Mesenchymal stem cell (in vitro differentiated cells and primary cell): ENCODE results near the gene FBXO8.
"Not testable (repeated sequence)": the region's sequence is repeated elsewhere in the genome, so short reads cannot be mapped to it uniquely, and the experiment has no call there.

ENCODE experiments used
- DNase-seq: peaks from one replicate; pipeline ENCODE4 v3.0.0-alpha.2; 2013
- H2AFZ ChIP-seq: one replicate; pipeline ENCODE4 v1.6.1; 2013; ENCODE audit warnings: low read depth, mild to moderate bottlenecking, control low read depth, inconsistent platforms, low read length, moderate library complexity
- H2AK5ac ChIP-seq: 2 replicates; pipeline ENCODE4 v1.6.1; 2013; ENCODE audit warnings: low read length, moderate library complexity, mild to moderate bottlenecking, inconsistent platforms; ENCODE audit not compliant: severe bottlenecking
- H2BK120ac ChIP-seq: one replicate; pipeline ENCODE4 v1.6.1; 2013; ENCODE audit warnings: low read depth, mild to moderate bottlenecking, inconsistent platforms, low read length, moderate library complexity
- H2BK12ac ChIP-seq, 2 experiments: one replicate each; pipeline ENCODE4 v1.6.1; 2013; ENCODE audit warnings: inconsistent platforms in 2 of 2, low read length in 2 of 2, mild to moderate bottlenecking in 2 of 2, moderate library complexity in 2 of 2, control low read depth in 1 of 2
- H2BK15ac ChIP-seq: one replicate; pipeline ENCODE4 v1.6.1; 2013; ENCODE audit warnings: mild to moderate bottlenecking, low read depth, inconsistent platforms; ENCODE audit not compliant: poor library complexity, severe bottlenecking
- H2BK5ac ChIP-seq: 2 replicates; pipeline ENCODE4 v1.6.1; 2013; ENCODE audit warnings: low read depth, mild to moderate bottlenecking, low read length, control low read depth, inconsistent platforms; ENCODE audit not compliant: poor library complexity, severe bottlenecking
- H3K14ac ChIP-seq, 2 experiments: one replicate each; pipeline ENCODE4 v1.6.1; 2013; ENCODE audit warnings: inconsistent platforms in 2 of 2, low read length in 2 of 2, control low read depth in 1 of 2, mild to moderate bottlenecking in 1 of 2, moderate library complexity in 1 of 2
- H3K18ac ChIP-seq, 2 experiments: one replicate each; pipeline ENCODE4 v1.6.1; 2013; ENCODE audit warnings: inconsistent platforms in 2 of 2, low read length in 2 of 2, control low read depth in 1 of 2, low read depth in 1 of 2, mild to moderate bottlenecking in 1 of 2
- H3K23ac ChIP-seq, 2 experiments: one replicate each; pipeline ENCODE4 v1.6.1; 2013; ENCODE audit warnings: inconsistent platforms in 2 of 2, low read length in 2 of 2, mild to moderate bottlenecking in 2 of 2, moderate library complexity in 2 of 2, control low read depth in 1 of 2
- H3K27ac ChIP-seq: 2 replicates; pipeline ENCODE4 v1.5.1; 2013; ENCODE audit warnings: mild to moderate bottlenecking, moderate library complexity, low read length, control low read depth, inconsistent platforms; ENCODE audit not compliant: poor library complexity, severe bottlenecking
- H3K27me3 ChIP-seq, 2 experiments: 2 replicates each; pipeline versions ENCODE4 v1.6.1 to v1.7.0; 2013; ENCODE audit warnings: low read length in 2 of 2, mild to moderate bottlenecking in 2 of 2, moderate library complexity in 2 of 2, control low read depth in 1 of 2, inconsistent platforms in 1 of 2; ENCODE audit not compliant: control insufficient read depth in 1 of 2, insufficient read depth in 1 of 2
- H3K36me3 ChIP-seq, 2 experiments: 2 replicates each; pipeline versions ENCODE4 v1.6.1 to v1.7.0; 2013; ENCODE audit warnings: low read length in 2 of 2, control low read depth in 1 of 2, inconsistent platforms in 1 of 2, low read depth in 1 of 2, mild to moderate bottlenecking in 1 of 2; ENCODE audit not compliant: insufficient read depth in 2 of 2, control insufficient read depth in 1 of 2
- H3K4ac ChIP-seq, 2 experiments: one replicate each; pipeline ENCODE4 v1.6.1; 2013; ENCODE audit warnings: inconsistent platforms in 2 of 2, low read length in 2 of 2, mild to moderate bottlenecking in 2 of 2, moderate library complexity in 2 of 2, control low read depth in 1 of 2, low read depth in 1 of 2
- H3K4me1 ChIP-seq: 2 replicates; pipeline ENCODE4 v1.6.1; 2013; ENCODE audit warnings: low read depth, low read length, control low read depth; ENCODE audit not compliant: control insufficient read depth, insufficient read depth
- H3K4me2 ChIP-seq: 2 replicates; pipeline ENCODE4 v1.6.1; 2013; ENCODE audit warnings: low read length, mild to moderate bottlenecking, inconsistent platforms; ENCODE audit not compliant: poor library complexity, severe bottlenecking
- H3K4me3 ChIP-seq, 2 experiments: 2 replicates each; pipeline versions ENCODE4 v1.5.1 to v1.7.0; 2013; ENCODE audit warnings: low read length in 2 of 2, mild to moderate bottlenecking in 2 of 2, control low read depth in 1 of 2, low read depth in 1 of 2; ENCODE audit not compliant: insufficient read depth in 1 of 2
- H3K79me1 ChIP-seq: replicated peaks from 2 replicates; pipeline ENCODE4 v1.6.1; 2013; ENCODE audit warnings: mild to moderate bottlenecking, control low read depth, low read length, inconsistent platforms; ENCODE audit not compliant: poor library complexity, severe bottlenecking
- H3K9ac ChIP-seq: 2 replicates; pipeline ENCODE4 v1.7.0; 2013; ENCODE audit warnings: mild to moderate bottlenecking, low read length, moderate library complexity
- H3K9me3 ChIP-seq: 2 replicates; pipeline ENCODE4 v1.7.0; 2013; ENCODE audit warnings: mild to moderate bottlenecking, low read length; ENCODE audit not compliant: control insufficient read depth
- H4K8ac ChIP-seq: one replicate; pipeline ENCODE4 v1.6.1; 2013; ENCODE audit warnings: inconsistent platforms, mild to moderate bottlenecking, low read length, moderate library complexity
- H4K91ac ChIP-seq: one replicate; pipeline ENCODE4 v1.6.1; 2013; ENCODE audit warnings: mild to moderate bottlenecking, low read length, inconsistent platforms
- WGBS: methylation state at CpG from one replicate; pipeline ENCODE4 v1.1.7; 2013; ENCODE audit warnings: mixed read lengths; 5-methylcytosine and 5-hydroxymethylcytosine counted together

FBXO8 gene

GRCh38 chr4:174265916-174266315 lies 17.6 kb downstream of the FBXO8 start:
- no peak overlapping the region for H3K18ac ChIP-seq
- H3K4ac ChIP-seq, result no peak overlapping the region
- H2AFZ ChIP-seq, result no peak overlapping the region
- H3K14ac ChIP-seq, result no peak overlapping the region
- no peaks in the 10 kb centered on the region for H3K36me3 ChIP-seq
- 89% methylated on average over 2 of the region's 2 CpGs for WGBS
- no peaks in the 10 kb centered on the region for H3K9me3 ChIP-seq
- no peak overlapping the region for H4K8ac ChIP-seq
- H3K4me3 ChIP-seq, result no peak overlapping the region
- H3K9ac ChIP-seq, result no peak overlapping the region
- no peak overlapping the region for H3K4me2 ChIP-seq
- H2BK15ac ChIP-seq, result no peak overlapping the region
- no peak overlapping the region for H2BK12ac ChIP-seq
- no peak overlapping the region for H3K23ac ChIP-seq
- H3K27me3 ChIP-seq, result no peaks in the 10 kb centered on the region
- H3K79me1 ChIP-seq, result peaks cover 12% of the 10 kb centered on the region
- H4K91ac ChIP-seq, result no peak overlapping the region
- no peak overlapping the region for H2BK5ac ChIP-seq
- H2BK120ac ChIP-seq, result no peak overlapping the region
- no peak overlapping the region for H3K27ac ChIP-seq
- DNase-seq, result no peak
- H3K4me1 ChIP-seq, result peaks cover 3% of the 10 kb centered on the region
- no peak overlapping the region for H2AK5ac ChIP-seq

GRCh38 chr4:174263445-174263736 lies 20.1 kb downstream of the FBXO8 start:
- no peak overlapping the region for H3K4ac ChIP-seq
- no peak overlapping the region for H2AFZ ChIP-seq
- H3K14ac ChIP-seq, result no peak overlapping the region
- H3K9me3 ChIP-seq, result no peaks in the 10 kb centered on the region
- no peak overlapping the region for H3K18ac ChIP-seq
- no peak overlapping the region for H2BK120ac ChIP-seq
- no peak overlapping the region for H2BK15ac ChIP-seq
- H3K27me3 ChIP-seq, result no peaks in the 10 kb centered on the region
- H3K9ac ChIP-seq, result no peak overlapping the region
- peaks cover 0 to 5% of the 10 kb centered on the region in 2 experiments for H3K36me3 ChIP-seq
- no peak overlapping the region for H3K4me3 ChIP-seq
- H4K91ac ChIP-seq, result no peak overlapping the region
- H2BK5ac ChIP-seq, result no peak overlapping the region
- no peak overlapping the region for H3K23ac ChIP-seq
- no peak overlapping the region for H4K8ac ChIP-seq
- peaks cover 9% of the 10 kb centered on the region for H3K79me1 ChIP-seq
- no peak for DNase-seq
- WGBS, result 100% methylated on average over 1 of the region's 3 CpGs
- peaks cover 3% of the 10 kb centered on the region for H3K4me1 ChIP-seq
- no peak overlapping the region for H2BK12ac ChIP-seq
- no peak overlapping the region for H3K27ac ChIP-seq
- H3K4me2 ChIP-seq, result no peak overlapping the region
- no peak overlapping the region for H2AK5ac ChIP-seq

DNA sequence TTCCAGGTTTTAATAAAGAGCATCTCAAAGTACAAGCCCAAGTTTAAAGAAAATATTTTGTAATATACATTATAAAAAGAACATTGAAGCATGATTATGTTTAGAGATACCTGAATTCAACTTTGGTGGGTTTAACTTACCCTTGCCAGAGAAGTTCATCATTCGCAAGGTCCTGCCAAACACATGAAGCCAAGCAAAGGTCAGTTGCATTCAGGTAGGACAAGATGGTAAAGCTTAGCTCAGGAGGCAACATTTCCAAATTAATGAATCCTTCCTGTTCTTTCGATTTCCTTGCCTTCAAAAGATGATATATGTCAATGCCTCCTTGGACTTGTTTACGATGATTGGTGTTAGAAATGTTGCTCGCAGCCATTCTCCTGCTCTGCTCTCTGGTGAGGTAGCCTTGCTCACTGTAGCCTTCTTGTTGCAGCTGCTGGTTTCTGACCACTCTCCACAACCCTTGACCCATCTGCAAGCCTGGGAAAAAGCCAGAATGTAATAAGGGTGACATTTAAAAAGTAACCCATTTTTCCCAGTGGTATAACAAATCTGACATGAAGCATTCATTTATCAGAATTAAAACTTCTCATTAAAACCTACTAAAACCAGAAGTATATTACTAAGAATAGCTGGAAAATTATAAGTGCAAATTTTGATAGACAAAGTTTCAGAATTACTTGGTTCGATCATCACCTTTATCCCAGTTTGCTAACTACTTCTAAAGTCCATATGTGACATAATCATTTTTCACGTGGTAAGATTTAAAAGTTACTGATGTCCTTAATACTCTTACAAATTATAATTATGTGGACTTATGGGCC lies 20.6 kb downstream of the FBXO8 start:
- H4K91ac ChIP-seq, result no peak overlapping the region
- no peak overlapping the region for H3K4me3 ChIP-seq
- H2BK15ac ChIP-seq, result no peak overlapping the region
- H3K79me1 ChIP-seq, result peaks cover 9% of the 10 kb centered on the region
- H3K4me2 ChIP-seq, result no peak overlapping the region
- H3K14ac ChIP-seq, result no peak overlapping the region
- H3K4ac ChIP-seq, result no peak overlapping the region
- H3K4me1 ChIP-seq, result peaks cover 3% of the 10 kb centered on the region
- H2AK5ac ChIP-seq, result no peak overlapping the region
- WGBS, result 77% methylated on average over 4 of the region's 6 CpGs
- peak overlapping the region; percentile 69 for H4K8ac ChIP-seq
- no peak overlapping the region for H2BK5ac ChIP-seq
- no peak overlapping the region for H3K27ac ChIP-seq
- no peaks in the 10 kb centered on the region for H3K9me3 ChIP-seq
- H2BK12ac ChIP-seq, result no peak overlapping the region
- DNase-seq, result no peak
- H3K18ac ChIP-seq, result no peak overlapping the region
- H3K9ac ChIP-seq, result no peak overlapping the region
- no peak overlapping the region for H3K23ac ChIP-seq
- no peaks in the 10 kb centered on the region for H3K27me3 ChIP-seq
- H2BK120ac ChIP-seq, result no peak overlapping the region
- peaks cover 0 to 5% of the 10 kb centered on the region in 2 experiments for H3K36me3 ChIP-seq
- H2AFZ ChIP-seq, result no peak overlapping the region

DNA sequence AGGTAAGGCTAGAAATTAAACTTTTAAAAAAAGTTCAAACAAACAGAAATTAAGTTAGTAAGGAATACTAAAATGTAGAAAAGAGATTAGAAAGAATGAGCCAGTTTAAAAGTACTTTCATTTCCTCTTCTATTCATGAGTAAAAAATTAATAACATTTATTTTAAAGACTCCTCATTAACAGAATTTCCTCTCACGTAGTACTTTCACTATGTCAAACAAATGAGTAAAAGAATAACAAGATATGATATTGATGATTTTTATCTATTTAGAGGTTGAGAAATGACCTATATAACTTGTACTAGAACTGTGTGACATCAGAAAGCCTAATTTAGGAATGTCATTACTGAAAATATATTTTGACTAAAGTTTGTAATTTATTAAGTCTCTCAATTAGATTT lies 22.0 kb downstream of the FBXO8 start:
- H2BK5ac ChIP-seq, H3K23ac ChIP-seq, H3K79me1 ChIP-seq, H3K9ac ChIP-seq, H3K9me3 ChIP-seq, H3K18ac ChIP-seq, H3K14ac ChIP-seq, H3K4ac ChIP-seq, H3K36me3 ChIP-seq, H3K4me1 ChIP-seq, DNase-seq, H3K4me3 ChIP-seq, H3K27me3 ChIP-seq, H2AFZ ChIP-seq, H2AK5ac ChIP-seq, H3K27ac ChIP-seq, H3K4me2 ChIP-seq, H2BK120ac ChIP-seq, H4K91ac ChIP-seq, H2BK15ac ChIP-seq, H4K8ac ChIP-seq, H2BK12ac ChIP-seq: not testable (repeated sequence)
- no CpG with 5 or more reads among the region's 1 CpG for WGBS
